ENCODE results near the gene EFCAB8.
"Not testable (repeated sequence)": the region's sequence is repeated elsewhere in the genome, so short reads cannot be mapped to it uniquely, and the experiment has no call there.

Gene EFCAB8

DNA sequence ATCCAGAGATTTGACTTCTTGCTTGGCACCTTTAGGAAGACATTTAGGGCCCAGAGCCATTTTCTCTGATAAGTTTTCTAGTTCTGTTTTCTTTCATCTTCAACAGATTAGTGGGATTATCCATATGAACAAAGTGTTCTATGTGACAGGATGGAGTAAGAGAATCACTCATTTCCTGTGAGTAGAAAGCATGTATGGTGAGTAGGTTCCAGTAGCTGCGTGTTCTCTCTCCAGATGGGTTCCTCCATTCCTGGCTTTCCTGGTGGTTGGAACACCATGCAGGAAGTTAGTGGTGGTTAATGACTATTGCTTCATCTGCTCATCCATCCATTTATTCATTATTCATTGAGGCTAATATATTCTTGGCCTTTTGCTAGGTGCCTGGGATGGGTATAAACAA, 54.0 kb downstream of the EFCAB8 start:
- DNase-seq = no peak

DNA sequence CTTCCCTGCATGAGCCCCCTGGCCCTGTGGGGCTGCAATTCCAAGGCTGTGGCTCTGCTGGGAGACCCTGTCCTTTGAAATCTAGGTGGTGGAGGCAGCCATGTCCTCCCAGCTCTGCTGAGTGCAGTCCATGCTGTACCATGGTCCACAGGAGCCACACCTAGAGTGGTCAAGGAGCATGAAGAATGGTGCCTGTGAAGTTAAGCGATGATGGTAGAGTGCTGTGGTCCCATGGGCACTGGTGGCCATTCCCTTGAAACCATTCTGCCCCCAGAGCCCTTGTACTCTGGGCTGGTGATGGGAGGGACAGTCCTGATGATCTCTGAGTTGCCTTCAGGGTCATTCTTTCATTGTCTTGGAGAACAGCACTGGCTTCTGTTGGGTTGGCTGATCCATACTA, 55.3 kb downstream of the EFCAB8 start:
- DNase-seq = no peak

DNA sequence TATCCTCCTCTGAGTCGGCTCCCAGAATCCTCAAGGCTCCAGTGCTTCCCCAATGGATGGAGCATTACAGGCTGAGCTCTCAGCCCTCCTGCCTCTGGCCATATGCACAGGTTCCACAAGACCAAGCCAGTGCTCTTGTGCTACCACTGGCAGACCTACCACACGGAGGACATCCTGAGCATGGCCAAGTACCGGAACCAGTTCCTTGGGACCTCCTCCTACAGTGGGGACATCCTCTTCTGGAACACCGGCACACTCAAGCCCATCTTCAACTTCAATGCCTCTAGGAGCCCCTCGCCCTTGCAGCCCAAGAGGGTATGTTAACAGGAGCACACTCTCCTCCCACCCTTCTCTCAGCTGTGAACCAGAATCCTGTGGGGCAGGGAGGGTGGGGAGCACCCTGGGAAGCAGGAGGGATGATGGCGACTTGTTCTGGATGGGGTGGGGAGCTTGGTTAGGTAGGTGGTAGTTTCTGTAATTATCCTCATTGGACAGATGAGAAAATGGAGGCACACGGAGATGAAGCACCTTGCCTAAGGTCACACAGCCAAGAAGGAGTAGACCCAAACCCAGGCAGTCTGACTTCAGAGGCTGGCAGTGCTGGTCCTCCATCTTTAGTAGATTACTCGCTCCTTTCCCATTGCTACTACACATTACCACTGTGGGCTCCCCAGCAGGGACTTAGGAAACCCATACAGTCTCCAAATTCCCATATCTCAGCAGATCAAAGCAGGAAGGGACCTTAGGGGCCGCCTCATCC, 58.6 kb downstream of the EFCAB8 start:
- no peak for DNase-seq

DNA sequence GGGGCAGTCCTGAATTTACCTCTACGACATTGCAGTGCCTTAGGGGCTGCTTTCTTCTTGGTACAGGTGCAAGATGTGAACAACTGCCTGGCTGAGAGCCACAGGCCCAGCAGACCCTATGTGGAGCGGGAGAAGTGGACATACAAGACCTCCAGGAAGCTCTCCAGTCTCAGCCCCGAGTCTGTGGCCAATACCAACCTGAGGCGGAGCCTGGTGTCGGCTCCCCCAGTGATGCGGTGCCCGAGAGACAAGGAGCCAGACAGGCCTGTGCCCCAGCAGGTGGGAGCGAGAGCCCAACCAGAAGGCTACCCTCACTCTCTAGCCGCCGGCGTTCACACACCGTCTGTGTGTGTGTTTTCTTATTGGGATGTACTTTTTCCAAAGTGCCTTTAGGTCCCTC, 59.6 kb downstream of the EFCAB8 start:
- no peak for DNase-seq

DNA sequence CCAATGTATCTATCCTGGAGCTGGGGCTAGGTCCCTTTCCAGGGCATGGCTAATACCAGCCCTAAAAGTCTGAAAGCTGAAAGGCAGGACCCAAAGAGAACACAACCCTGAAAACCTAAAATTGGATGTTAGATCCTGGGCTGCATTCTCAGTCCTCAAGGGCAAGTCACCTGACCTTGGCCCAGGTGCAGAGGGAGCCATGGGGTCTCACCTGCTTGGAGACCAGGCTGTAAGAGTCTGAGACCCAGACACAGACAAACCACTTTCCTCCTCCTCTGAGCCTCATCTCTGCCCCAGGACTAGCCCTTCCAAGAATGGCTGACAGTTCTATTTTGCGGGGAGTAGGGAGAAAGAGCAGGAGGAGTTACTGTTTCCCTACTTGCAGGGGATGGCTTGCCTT, 60.0 kb downstream of the EFCAB8 start:
- DNase-seq = no peak

DNA sequence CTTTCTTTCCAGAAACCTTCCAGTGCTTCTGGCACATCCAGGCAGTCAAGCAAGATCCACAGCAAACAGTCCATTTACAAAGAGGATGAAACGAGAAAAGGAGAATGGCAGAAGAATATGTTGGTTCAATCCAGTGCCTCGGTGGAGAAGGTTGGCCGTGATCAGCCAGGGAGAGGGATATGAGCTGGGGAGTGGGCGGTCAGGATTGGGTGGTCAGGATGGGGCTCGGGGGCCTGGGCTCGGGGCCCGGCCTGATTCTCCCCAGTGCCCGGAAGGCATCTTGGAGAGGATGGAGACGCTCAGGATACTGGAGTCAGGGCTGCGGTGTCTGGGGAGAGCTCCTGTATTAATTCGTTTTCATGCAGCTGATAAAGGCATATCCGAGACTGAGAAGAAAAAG, 61.3 kb downstream of the EFCAB8 start:
- DNase-seq = no peak

DNA sequence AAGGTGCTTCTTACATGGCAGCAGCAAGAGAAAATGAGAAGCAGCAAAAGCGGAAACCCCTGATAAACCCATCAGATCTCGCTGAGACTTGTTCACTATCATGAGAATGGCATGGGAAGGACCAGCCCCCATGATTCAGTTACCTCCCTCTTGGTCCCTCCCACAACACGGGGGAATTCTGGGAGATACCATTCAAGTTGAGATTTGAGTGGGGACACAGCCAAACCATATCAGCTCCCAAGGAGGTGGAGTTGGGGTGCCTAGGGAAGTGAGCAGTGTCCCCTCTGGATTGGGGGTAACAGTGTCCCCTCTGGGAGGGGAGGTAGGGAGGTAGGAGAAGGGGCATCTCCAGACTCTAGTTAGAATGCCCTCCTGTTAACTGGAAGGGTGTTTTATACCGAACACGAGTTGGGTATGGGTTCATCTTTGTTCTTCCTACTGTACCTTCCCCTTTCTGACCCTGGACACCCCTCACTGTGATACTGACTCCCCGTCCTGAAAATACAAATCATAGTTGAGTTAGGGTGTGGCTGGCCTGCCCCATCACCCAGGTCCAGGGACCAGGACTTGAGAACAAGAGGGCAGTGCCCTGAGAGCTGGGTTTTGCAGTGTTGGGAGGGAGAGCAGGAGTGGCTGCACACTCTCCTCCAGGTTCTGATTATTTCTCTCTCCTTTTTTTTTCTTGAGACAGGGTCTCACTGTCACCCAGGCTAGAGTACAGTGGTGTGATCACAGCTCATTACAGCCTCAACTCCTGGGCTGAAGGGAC, 62.0 kb downstream of the EFCAB8 start:
- no peak for DNase-seq

DNA sequence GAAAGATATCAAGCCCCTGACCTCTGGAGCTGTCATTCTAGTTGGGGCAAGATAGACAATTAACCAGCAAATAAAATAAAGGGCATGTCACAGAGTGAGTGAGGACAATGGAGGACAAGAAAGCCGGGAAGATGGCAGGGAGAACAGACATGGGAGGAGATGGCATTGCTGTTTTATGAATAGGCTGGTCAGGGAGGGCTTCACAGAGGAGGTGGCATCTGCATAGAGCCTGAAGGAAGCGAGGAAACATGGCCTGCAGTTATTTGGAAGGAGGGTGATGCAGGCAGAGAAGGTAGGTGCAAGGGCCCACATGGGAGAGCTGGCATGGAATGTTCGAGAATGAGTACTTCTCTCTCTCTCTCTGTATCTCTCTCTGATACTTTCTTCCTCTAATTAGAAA, 63.7 kb downstream of the EFCAB8 start:
- DNase-seq = no peak

DNA sequence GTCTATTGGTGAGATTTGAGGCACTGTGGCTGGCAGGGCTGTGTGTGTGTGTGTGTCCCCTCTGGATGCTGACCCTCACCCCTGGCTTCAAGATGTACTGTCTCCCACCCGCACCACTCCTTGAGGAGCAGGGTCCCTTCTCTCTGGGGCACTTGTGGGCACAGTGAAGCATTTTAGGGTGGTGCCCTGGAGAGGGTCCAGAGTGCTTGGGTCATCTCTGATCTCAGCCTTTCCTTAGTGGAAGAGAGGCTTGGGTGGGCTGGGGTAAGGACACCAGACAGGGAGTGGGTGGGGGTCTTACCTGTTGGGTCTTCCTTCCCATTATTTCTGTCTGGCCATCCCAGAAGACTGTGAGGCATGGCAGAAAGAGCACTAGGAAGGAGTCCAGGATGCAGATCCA, 66.1 kb downstream of the EFCAB8 start:
- no peak for DNase-seq

DNA sequence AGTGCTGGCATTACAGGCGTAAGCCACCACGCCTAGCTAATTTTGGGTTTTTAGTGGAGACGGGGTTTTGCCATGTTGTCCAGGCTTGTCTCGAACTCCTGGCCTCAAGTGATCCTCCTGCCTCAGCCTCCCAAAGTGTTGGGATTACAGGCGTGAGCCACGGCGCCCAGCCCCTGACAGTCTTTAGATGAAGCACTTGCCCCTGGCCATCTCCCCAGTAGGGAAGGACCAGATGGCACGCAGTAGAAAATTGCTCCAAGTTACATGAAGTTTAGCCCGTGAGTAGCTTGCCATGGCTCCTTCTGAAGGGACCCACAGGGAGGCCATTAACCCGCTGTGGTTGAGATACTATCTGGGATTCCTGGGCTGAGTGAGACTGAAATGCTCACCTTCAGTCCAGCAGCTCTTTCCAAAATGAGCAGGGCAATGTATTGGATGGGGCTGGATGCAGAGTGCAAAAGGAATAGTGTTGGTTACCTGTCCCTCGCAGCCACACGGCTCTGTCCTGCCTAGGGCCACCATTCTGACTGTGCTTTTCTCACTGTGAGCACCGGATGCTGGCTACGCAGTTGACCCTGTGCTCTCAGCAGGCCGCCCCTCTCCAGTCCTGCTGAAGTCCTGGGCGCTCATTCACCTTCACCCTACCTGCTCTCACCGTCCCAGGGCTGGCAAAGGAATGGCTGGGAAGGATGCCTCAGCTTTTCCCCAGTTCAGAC, 66.9 kb downstream of the EFCAB8 start:
- no peak for DNase-seq

DNA sequence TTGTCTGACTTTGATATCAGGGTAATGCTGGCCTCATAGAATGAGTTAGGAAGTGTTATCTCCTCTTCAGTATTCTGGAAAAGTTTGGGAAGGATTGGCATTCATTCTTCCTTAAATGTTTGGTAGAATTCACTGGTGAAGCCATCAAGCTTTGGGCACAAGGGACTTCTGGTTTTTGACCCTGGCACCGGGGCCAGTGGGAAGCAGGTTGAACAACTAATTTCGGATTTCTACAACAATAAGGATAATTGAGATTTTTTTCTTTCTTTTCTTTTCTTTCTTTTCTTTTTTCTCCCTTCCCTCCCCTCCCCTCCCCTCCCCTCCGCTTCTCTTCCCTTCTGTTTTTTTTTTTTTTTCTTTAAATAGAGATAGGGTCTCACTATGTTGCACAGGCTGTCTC, 70.4 kb downstream of the EFCAB8 start:
- no peak for DNase-seq

DNA sequence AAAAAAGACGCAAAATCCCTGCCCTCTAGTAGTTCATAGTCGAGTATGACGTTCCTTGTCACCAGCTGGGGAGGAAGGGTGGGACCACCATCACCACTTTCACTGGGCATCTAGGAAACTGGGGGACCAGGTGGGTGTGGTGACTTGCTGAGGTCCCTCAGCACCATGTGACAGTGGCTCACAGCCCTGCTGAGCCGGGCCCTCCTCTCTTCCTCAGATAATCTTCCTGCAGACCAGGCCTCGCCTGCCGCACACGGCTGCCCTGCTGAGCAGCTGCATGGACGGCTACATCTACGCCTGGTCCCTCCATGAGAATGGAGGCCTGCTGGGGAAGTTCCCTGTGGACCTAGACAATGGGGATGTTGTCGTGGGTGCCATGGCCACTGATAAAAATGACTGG, 71.5 kb downstream of the EFCAB8 start:
- no peak for DNase-seq

DNA sequence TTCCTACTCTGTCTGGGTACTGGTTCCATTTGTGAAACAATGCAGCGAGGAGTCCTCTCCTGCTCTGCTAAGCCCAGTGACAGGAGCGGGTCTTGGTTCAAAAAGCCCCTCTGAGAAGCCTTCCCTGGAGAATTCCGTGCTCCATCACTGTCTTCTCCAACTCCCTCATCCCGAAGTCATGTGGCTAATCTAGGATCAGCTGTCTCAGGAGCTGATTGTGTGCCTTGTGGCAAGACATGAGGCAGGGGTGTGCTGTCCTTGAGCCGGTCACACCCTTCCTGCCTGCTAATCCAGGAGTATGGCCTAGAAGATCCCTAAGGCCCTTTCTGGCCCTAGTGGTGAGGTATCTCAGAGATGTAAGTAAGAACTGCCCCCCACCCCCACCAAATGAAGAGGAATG, 72.0 kb downstream of the EFCAB8 start:
- DNase-seq = no peak

DNA sequence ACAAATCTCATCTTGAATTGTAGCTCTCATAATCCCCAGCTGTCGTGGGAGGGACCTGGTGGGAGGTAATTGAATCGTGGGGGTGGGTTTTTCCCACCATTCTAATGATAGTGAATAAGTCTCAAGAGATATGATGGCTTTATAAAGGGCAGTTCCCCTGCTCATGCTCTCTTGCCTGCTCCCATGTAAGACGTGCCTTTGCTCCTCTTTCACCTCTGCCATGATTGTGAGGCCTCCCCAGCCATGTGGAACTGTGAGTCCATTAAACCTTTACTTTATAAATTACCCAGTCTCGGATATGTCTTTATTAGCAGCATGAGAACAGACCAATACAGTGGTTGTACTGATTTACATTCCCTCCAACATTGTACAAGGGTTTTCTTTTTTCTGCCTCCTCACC, 75.9 kb downstream of the EFCAB8 start:
- DNase-seq = no peak

DNA sequence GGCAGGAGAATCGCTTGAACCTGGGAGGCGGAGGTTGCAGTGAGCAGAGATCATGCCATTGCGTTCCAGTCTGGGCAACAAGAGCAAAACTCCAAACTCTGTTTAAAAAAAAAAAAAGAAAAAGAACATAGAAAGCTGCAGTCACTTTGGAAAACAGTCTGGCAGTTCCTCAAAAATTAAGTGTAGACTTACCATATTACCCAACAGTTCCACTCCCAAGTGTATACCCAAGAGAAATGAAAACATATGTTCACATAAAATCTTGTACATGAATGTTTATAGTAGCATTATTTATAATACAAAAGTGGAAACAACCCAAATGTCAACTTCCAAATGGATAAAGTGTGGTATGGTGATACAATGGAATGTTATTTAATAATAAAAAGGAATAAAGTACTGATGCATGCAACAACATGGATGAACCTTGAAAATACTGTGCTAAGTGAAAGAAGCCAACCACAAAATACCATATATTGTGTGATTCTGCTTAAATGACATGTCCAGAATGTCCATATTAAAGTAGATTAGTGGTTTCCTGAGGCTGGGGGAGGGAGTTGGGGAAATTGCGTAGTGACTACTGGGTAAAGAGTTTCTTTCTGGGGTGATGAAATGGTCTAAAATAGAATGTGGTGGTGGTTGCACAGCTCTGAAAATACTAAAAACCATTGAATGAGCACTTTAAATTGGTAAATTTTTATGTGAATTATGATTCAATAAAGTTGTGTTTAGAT, 82.6 kb downstream of the EFCAB8 start:
- DNase-seq = no peak

DNA sequence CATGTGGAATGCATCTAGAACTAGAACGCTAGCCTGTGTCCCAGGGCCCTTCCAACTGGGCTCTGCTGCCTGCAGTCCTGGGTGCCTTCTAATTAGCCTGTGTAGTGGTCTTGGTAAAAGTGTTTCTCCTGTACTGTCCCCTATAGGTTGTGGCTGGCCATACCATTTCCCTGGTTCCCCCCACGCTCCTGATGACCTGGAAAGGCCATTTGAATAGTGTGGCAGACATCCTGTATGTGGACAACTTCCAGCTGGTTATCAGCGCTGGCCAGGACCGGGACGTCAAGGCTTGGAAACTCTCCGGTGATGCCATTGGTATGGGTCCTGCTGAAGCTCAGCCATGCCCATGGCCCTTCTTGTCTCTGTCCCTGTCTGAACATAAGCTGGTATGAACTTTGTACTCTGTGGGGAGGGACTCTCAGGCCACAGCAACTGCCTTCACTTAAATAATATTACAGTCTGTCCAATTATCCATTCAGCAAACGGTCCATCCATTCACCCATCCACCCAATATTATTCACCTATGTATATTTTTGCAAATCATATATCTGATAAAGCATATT, 84.8 kb downstream of the EFCAB8 start:
- no peak for DNase-seq

DNA sequence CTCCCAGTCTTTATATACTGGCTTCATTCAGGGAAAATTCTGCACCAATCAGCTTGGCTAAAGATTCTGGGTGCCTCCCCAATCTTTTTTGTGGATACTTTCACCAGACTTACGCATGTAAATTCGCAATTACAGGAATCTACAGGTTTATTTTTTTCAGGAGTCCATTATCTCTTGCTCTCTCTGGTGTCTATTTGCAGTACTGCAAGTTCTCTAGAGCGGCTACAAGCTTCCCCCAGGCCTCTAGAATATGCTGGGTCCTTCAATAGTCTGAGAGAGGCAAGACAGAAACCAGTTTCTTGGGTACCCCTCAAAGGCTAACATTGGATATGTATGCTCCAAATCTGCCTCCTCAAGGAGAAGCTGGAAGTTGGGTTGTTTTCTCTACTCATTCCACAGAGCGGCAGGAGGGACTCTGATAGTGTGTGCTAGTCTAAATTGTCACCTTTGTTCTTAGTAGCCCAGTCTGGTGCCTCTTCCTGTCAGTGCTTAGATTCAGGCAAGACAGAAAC, 87.0 kb downstream of the EFCAB8 start:
- DNase-seq = peak; percentile 7

DNA sequence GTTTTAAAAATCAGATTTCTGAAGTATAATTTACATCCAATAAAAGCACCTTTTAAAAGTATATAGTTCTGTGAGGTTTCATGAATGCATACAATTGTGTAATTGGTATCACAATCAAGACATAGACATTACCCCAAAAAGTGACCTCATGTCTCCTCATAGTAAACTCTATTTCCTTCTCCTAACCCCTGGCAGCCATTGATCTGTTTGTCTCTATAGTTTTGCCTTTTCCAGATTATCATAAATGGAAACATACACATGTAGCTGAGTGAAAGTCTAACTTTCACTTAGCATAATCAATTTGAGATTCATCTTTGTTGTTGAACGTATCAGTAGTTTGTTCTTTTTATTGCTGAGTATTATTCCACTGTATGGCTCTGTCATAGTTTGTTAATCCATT, 87.9 kb downstream of the EFCAB8 start:
- DNase-seq = no peak

DNA sequence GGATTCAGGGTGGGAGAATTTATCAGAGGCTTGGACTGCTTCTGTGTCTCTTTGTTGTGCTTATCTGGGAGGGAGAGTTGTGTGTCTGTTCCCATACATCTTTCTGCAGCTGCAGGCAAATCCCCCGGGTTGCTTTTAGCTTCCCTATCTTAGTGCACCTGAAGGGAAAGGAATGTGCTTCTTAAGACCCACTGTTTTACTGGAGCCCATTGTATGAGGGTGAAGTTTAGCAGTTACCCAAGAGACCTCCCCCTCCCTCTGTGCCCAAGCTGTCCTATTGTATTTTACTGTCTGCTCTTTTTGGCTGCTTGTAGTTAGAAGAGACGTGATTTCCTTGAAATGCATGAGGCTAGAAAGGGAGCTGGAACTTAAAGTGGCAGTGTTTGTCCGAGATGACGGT, 91.8 kb downstream of the EFCAB8 start:
- DNase-seq = not testable (repeated sequence)

DNA sequence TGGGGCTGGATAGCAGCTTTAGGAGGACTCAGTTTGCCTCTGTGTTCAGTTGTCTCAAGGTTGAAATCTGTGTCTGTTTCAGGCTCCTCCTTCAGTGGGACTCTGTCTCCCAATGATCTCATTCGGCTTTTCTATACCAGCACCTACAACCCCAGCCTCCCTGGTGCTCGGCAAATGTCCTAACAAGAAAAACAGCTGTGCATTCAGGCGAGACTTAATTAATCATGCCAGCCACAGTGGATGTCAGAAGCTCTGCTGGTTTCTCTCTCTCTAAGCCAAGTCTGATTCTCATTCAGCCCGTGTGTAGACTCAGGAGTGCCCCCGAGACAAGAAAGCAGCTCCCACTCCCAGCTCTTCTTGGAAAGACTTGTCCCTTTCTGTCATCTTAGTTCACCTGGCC, 98.7 kb downstream of the EFCAB8 start:
- no peak for DNase-seq

DNA sequence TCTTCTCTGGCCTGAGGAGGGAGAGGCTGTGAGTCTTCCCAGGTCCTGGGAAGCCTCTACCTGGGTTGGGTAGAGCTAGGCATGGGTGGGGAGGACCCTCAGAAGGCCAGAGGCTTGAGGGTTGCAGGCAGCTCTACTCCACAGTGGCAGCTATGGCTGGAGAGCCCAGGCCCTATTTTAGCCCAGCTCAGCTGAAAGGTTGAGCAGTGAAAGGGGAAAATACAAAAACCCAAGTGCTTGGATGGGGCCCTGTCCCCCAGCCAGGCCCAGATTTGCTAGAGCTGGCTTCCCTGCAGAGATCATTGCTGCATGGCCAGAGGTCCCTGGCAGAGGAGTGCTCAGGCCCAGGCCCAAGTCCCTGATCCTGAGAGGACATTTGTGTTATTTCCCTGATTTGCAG, 99.9 kb downstream of the EFCAB8 start:
- DNase-seq = no peak

DNA sequence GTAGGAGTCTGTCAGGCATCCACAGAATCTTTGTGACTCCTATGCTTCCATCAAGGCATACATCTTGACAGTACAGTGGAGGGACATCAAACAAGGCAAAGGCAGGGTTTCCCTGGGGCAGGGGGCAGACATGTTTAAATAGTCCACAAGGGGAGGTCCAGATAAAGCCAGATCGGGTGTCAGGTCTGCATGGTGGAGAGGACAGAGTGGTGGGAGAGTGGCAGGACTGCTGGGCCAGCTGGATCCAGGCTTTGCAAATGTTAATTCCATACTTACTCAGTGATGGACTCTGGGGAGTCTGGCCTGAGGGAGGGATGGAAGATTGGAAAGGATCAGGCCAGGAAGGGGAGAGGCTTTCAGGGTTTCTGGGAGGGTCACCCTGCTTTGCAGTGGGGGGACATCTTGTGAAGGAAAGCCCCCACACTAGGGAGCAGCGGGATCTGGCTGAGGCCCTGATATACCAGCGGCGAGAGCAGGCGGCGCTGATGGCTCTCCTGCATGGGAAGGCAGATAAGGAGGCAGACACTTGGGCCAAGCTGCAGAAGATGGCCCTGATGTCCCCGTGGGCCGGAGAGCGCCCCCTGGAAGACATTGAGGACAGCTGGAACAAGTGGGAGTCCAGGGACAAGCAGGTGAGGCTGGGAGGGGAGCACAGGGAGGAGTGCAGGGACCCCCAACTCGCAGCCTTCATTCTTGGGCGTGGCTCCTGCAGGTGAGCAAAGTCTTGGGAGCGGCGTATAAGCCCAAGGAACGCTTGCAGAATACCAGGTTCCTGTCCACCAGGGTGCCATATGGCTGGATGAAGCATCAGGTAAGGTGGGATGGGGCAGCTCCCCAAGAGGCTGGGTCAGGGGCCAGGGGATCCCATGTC, 100.9 kb downstream of the EFCAB8 start:
- no peak for DNase-seq
